Stimulated activated CD8-positive, alpha-beta memory T cell treated with anti-CD3 and anti-CD28 coated beads, Interleukin-7, amount 100 ng/mL, for 48 hours (primary cell): Measurements from ENCODE around the gene MSRB1.

Experiments used
- DNase-seq, 2 donors: peaks; one replicate each; pipeline ENCODE4 v3.0.0-alpha.2; 2020; ENCODE audit warnings: low read depth in 1 of 2; ENCODE audit errors: extremely low read depth in 1 of 2

The MSRB1 gene

DNA sequence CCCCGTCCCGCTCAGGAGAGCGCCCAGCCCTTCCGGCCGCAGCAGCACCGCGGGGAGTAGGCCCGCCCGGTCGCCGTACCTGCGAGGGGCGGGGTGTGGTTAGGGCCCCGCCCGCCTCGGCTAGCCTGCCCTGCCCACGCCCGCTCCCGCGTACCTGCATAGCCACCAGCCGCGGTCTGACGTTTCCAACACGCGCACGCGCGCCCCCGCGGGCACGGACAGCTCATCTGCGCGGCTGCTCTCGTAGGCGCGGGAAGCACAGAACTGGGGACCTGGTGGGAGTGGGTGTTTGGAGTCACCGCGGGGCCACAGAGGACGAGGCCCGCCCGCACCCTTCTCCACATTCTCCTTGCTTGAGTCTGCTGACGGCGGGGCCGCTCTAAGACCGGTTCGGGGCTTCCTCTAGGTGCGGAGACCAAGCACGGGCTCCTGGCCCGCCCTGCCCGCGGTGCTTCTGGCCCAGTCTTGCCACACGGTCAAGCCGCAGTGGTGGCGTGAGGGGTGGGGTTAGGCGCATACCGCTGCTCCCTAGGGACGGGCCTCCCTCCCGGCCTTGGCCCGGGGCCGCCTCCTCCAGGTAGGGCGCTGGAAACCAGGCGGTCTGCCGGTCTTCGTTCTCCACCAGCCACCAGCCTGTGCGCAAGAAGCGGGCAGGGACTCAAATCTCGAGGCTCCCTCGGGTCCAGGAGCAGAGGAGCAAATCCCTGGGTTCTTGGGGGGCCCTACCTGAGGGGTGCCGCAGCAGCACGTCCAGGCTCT is 36.5 kb upstream of the MSRB1 start:
- DNase-seq, result no peak

DNA sequence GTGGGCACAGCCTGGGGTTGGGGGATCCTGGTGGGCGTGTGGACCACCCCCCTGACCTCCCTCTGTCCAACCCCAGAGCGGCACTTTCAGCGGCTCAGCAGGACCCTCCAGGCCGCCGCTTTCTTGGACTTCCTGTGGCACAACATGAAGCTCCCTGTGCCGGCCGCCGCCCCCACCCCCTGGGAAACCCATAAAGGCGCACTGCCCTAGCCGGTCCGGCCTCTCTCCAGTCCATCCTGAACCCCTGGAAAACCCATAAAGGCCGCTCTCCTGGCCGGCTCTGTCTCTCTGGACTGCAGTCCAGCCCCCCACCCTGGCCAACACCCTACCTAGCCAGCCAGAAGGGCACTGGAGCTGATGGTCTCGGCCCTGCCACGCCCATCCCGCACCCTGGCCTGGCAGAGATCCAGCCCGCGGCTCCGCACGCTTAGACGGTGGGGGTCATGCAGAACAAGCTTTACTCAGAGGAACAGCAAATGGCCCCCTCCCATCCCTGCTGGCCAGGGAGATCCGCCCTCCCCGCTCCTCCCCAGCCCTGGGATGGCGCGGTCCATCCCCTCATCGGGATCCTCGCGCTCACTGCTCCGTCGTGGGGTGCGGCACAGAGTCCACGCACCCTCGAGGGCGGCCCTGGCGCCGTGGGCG is 35.6 kb upstream of the MSRB1 start:
- DNase-seq, result no peak

DNA sequence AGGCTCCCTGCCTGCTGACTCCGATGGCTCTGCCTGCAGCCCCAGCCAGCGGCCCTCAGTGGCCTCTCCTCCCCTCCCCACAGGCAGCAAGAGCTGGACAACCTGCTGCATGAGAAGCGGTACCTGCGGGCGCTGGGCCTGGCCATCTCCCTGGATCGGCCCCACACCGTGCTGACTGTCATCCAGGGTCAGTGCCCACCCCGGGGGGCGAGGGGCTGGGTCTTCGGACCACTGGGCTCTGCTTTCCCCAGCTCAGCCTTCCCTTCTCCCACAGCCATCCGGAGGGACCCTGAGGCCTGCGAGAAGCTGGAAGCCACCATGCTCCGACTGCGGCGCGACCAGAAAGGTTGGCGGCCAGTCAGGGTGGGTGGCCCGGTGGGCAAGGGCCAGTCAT is 34.9 kb upstream of the MSRB1 start:
- DNase-seq, result no peak

DNA sequence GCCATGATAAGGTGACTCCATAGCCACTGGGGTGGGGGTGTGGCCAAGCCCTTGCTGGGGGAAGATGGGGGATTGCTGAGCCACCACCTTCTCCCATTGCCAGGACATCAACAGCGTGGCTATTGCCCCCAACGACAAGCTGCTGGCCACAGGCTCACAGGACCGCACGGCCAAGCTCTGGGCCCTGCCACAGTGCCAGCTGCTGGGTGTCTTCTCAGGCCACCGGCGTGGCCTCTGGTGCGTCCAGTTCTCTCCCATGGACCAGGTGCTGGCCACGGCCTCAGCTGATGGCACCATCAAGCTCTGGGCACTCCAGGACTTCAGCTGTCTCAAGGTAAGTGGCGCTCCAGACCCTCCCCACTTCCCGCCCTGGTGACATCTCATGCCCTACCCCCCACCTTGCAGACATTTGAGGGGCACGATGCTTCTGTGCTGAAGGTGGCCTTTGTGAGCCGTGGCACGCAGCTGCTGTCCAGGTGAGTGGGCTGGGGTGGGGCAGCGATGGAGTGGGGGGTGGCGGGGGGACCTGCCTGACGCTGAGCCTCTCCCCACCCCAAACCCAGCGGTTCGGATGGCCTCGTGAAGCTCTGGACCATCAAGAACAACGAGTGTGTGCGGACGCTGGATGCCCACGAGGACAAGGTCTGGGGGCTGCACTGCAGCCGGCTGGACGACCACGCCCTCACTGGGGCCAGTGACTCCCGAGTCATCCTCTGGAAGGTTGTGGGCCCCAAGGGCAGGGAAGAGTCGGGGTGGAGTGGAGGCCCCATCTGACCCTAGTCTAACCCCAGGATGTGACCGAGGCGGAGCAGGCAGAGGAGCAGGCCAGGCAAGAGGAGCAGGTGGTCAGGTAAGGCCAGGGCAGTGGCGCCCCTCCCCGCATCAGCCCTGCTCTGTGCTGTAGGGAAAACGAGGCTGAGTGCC is 34.2 kb upstream of the MSRB1 start:
- no peak for DNase-seq

DNA sequence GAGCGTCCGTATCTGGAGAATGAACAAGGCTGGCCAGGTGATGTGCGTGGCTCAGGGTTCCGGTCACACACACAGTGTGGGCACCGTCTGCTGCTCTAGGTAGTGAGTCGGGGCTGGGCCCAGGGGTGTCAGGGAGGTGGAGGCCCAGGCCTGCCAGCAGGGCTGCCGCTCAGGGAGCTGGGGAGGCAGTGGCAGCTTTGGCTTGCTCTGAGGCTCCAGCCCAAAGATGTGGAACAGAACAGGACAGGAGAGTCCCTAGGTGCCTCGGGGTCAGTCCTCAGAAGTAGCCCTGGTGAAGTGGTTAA is 33.2 kb upstream of the MSRB1 start:
- DNase-seq, result no peak

DNA sequence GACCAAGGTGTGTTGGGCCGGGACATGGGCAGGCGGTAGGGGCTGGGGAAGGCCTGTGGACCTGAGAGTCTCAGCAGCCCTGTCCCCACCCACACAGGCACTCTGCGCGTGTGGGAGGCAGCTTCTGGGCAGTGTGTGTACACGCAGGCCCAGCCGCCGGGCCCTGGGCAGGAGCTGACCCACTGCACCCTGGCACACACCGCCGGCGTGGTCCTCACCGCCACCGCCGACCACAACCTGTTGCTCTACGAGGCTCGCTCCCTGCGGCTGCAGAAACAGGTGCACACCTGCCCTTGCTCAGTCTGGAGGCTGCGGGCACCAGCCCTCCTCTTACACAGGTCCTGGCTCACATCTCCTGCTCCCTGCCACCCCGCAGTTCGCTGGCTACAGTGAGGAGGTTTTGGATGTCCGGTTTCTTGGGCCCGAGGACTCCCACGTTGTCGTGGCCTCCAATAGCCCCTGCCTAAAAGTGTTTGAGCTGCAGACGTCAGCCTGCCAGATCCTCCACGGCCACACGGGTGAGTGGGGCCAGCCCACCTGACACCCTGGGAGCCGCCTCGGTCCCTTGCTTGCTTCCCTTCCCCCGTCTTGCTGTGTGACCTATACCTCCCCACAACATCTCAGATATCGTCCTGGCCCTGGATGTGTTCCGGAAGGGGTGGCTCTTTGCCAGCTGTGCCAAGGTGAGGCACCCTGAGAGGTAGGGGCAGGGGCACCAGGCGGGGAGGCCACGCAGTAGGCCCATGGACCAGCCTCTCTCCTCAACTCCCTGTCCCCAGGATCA is 32.6 kb upstream of the MSRB1 start:
- no peak for DNase-seq

DNA sequence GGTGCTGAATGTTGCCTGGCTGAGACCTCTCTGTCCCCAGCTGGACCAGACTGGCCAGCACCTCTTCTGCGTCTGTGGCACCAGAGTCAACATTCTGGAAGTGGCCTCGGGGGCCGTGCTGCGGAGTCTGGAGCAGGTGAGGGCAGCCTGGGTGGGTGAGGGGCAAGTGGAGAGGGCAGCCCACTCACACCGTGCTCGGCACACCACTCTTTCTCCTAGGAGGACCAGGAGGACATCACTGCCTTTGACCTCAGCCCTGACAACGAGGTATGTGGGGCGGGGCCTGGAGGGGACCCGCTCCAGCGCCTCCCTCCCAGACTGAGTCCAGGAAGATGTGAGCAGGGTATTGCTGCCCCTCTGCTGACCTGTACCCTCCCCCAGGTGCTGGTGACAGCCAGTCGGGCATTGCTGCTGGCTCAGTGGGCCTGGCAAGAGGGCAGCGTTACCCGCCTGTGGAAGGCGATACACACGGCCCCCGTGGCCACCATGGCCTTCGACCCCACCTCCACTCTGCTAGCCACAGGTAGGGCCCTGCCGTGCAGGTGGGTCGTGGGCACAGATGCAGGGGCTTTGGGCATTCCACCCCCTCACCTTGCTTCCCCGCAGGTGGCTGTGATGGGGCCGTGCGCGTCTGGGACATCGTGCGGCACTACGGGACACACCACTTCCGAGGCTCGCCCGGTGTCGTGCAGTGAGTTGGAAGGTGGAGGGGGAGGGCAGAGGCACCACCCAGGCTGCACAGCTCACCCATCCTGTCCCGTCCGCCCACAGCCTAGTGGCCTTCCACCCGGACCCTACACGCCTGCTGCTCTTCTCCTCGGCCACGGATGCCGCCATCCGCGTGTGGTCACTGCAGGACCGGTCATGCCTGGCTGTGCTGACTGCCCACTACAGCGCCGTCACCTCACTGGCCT is 31.4 kb upstream of the MSRB1 start:
- DNase-seq, result no peak

DNA sequence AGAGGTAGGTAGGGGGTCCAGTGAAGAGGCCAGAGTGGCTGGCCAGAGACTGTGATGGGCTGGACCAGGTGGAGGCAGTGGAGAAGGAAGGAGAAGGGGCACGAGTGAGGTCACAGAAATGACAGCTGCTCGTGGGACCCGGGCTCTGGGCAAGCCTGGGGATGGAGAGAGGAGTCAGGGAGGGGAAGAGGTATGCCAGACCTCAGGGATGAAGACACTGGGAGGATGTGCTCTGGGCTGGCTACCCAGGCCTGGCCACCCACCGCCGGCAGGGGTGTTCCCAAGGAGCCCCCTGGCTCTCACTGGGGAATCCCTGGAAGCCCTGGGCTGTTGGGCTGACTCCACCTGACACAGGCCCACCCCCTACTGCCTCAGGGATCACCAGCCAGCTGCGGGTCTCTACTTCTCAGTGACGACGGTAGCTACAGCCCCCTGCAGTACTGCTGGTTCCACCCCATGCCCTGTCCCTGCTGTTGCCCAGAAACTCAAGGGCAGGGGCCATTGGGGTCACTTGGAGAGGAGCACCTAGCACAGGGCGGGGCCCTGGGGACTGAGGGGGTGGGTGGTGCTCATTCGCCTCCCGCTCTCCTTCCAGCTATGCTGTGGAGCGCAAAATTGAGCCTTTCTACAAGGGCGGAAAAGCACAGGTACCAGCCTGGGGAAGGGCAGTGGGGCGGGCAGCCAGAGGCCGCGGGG is 30.6 kb upstream of the MSRB1 start:
- no peak for DNase-seq

DNA sequence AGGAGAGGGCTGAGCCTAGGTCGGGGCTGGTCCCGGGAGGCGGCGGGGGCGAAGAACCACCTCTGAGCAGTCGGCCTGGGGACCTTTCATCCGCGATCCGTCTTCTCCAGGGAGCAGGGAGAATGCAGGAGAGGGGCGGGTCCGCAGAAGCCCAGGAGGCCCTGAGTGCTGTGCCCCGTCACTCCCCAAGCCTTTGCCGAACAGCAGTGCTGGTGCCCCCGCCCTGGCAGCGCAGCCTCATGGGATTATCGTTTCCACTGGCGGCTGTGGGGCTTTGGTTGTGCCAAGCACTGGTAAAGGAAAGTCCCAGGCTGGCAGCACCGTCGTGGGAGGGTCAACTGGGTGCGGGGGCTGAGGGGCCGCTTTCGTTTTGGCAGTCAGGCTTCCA is 29.5 kb upstream of the MSRB1 start:
- DNase-seq, result no peak

DNA sequence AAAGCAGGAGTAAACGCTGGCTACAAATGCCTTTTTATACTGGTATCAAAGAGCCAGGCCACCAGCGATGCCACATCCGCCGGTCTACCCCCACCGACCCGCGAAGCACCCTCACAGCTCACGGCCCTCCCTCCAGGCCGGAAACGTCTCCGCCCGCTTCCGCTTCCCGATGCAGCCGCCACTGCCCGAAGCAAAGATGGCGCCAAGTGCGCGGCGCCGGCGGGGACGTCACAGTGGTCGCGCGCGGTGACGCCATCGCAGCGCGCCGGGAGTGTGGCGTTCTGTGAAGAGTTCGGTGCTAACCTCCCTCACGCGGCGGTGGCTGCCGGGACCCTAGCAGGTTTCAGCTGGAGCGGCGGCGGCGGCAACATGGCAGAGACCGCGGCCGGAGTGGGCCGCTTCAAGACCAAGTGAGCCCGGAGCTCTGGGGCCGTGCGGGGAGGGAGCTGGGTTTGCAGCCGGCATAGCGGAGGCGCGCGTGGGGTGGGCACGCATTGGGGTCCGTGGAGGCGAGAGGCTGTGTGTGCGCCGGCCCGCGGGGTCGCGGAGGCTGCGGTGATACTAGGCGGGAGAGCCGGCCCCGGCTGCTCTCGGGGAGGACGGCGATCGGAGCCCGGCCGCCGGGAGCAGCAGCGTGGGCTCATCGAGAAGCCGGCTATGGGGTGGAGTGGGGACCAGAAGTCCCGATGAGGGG is 28.9 kb upstream of the MSRB1 start, which contains the start of gene TBL3:
TBL3 (plus strand) TSS at position 258 of the 694 bp plus-strand sequence; CDS start at position 370, 112 bp downstream.
- DNase-seq, result peak; percentile 94 to 97

DNA sequence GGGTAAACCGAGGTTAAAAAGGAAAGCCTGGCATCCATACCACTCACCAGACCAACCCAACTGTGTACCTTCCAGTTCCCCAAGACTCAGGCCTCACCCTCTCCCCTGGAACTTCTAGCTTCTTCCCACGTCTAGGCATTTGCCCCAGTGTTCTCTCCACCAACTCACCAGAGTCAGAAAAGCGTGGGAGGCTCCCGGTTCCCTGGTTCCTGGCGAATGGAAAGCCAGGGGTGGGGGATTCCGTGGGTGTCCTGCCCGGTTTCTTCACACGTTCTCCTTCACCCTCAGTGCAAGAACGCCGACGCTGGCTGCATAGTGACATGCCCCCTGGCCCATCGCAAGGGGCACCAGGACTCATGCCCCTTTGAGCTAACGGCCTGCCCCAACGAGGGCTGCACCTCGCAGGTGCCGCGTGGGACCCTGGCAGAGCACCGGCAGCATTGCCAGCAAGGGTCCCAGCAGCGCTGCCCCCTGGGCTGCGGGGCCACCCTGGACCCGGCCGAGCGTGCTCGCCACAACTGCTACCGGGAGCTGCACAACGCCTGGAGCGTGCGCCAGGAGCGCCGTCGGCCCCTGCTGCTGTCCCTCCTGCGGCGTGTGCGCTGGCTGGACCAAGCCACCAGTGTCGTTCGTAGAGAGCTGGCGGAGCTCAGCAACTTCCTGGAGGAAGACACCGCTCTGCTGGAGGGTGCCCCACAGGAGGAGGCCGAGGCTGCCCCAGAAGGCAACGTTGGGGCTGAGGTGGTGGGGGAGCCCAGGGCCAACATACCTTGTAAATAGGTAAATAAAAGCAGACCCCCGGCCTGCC is 25.4 kb upstream of the MSRB1 start:
- no peak for DNase-seq

DNA sequence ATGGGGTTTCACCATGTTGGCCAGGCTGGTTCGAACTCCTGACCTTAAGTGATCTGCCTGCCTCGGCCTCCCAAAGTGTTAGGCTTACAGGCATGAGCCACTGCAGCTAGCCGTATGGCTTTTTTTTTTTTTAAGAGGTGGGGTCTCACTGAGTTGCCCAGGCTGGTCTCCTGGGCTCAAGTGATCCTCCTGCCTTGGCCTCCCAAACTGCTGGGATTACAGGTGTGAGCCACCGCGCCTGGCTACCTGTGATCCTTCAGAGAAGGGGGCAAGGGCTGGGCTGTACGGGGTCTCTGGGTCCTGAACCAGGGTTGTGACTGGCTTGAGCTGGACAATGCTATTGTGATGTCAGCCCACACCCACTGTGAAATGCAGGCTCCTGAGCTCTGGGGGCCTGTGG is 23.5 kb upstream of the MSRB1 start, which contains the start of gene RNF151:
RNF151 (plus strand) TSS at position 397 of the 400 bp plus-strand sequence. CDS start 26 bp downstream, outside the sequence.
- DNase-seq, result no peak

DNA sequence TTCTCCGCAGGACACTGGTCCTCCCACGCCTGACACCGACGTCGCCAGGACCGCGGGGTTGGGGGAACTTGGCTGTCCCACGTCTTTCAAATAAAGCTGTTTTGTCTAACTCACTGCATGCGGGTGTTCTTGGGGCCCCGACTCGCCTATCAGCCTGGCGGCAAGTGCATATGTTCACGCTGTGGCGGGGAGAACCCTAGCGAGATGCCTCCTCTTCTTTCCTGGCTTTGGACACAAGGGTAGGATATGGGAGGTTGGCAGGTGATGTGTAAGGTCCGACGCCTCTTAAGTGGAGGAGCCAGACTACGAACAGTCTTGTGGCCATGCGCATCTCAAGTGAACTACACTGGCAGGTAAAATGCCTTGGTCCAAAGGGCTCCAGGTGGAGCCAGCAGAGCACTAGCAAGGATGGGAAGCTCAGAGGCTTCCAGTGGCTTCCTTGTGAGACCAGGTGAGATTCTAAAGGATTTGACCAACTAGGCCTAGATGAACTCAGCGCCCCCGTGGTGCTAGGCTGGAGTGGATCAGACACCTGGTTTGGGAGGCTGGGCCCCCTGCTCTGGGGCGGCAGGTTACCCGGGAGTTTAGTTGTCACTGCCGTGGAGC is 22.5 kb upstream of the MSRB1 start:
- DNase-seq, result no peak

DNA sequence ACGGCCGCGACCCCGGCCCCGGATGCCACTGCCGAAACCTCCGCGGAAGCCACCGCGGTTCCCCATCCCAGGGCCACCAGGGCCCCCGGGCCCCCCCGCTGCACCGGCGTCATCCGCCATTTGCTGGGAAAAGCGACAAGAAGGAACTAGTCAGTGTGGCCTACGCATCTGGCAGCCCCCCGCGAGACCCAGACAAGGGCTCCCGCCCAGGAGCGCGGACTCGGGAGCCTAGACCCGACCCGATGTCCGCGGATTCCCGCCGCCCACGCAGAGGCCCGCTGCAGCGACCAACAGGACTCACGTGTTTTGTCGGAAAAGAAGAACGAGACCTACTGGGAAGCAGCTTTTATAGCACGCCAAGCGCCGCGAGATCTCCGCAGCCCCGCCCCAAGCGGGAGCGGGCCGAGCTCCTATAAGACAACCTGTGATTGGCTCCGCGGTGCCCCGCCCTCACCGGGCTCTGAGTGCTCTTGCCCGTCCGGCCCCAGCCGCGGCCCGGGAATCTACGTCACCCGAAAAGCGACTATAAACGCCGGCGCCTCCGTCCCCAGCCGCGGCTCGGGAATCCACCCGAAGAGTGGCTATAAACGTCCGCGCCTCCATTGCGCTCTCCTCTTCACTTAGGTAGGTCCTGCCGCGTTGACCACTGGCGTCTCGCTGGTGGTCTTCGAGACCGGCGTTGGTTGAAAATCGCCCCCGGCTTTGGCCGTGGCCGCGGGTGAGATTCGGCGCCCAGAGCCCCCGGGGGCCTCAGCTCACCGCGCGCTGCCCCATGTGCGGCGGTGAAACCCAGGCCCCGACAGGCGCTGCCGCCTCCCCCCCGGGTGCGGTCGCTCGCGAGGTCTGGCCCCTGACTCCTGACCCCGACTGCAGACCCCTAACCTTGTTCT is 21.8 kb upstream of the MSRB1 start, which contains the start of gene RPS2:
RPS2 (minus strand) TSS at position 321 of the 890 bp plus-strand sequence; CDS start at position 120, 201 bp downstream.
- DNase-seq, result peak; percentile 96

DNA sequence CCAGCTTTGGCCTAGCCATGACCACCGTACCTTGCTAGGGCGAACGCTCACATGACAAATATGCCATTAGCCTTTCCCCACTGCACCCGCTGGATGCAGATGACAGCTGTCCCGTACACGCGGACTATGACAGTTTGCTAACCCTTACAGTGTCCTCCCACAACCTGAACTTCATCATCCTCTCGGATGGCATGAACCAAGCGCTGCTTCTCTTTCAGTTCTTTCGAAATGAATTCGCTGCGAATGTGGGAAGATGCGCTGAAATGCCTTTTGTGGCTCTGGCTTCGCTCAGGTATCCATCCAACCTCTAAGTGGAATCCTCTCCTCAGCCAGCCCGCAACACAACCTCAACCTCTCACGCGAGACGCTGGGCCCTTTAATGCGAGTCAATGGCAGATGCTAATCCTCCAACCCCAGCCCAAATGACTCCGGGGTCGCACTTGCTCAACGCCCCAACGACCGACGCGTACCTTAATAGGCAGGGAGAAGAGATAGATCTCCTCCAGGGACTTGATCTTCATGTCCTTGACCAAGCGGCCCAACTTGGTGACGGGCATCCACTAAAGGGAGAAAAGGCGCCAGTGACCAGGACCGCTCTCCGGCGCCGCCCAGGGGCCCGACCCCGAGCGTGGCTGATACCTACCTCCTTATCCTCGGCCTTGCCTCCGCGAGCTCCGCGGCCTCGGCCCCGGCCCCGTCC is 21.0 kb upstream of the MSRB1 start:
- DNase-seq, result no peak
